Stimulated activated CD8-positive, alpha-beta memory T cell treated with anti-CD3 and anti-CD28 coated beads, Interleukin-15, amount 100 ng/mL, for 1 hour (primary cell): ENCODE data around the gene IL12RB2.

ENCODE experiments used
- DNase-seq: peaks from one replicate; pipeline ENCODE4 v3.0.0-alpha.2; 2020; ENCODE audit warnings: low read depth

The IL12RB2 gene

GRCh38 chr1:67312615-67313014, 4.9 kb downstream of the IL12RB2 start:
- no peak for DNase-seq

- no peak for DNase-seq
These were observed 6.4 kb downstream of the IL12RB2 start for GRCh38 chr1:67313934-67314671.

GRCh38 chr1:67314696-67315095, 7.0 kb downstream of the IL12RB2 start:
- no peak for DNase-seq

GRCh38 chr1:67316180-67316902, 8.7 kb downstream of the IL12RB2 start:
- no peak for DNase-seq

GRCh38 chr1:67316918-67317317, 9.2 kb downstream of the IL12RB2 start:
- no peak for DNase-seq

GRCh38 chr1:67317803-67318202, 10.1 kb downstream of the IL12RB2 start:
- no peak for DNase-seq

- DNase-seq: no peak
These were observed 14.8 kb downstream of the IL12RB2 start for GRCh38 chr1:67322442-67322841.

GRCh38 chr1:67323087-67323486, 15.4 kb downstream of the IL12RB2 start:
- DNase-seq: no peak

- no peak for DNase-seq
These were observed 16.4 kb downstream of the IL12RB2 start for GRCh38 chr1:67324068-67324467.

- no peak for DNase-seq
These were observed 20.3 kb downstream of the IL12RB2 start for GRCh38 chr1:67327864-67328466.

- DNase-seq: no peak
These were observed 25.2 kb downstream of the IL12RB2 start for GRCh38 chr1:67332653-67333529.

GRCh38 chr1:67333603-67334002, 25.9 kb downstream of the IL12RB2 start:
- DNase-seq: no peak

- no peak for DNase-seq
These were observed 27.7 kb downstream of the IL12RB2 start for GRCh38 chr1:67335411-67335810.

GRCh38 chr1:67336157-67336556, 28.5 kb downstream of the IL12RB2 start:
- DNase-seq: no peak

GRCh38 chr1:67336783-67337182, 29.1 kb downstream of the IL12RB2 start:
- DNase-seq: no peak

- DNase-seq: no peak
These were observed 31.0 kb downstream of the IL12RB2 start for GRCh38 chr1:67338642-67339041.

GRCh38 chr1:67339623-67340343, 32.1 kb downstream of the IL12RB2 start:
- no peak for DNase-seq

- DNase-seq: no peak
These were observed 34.6 kb downstream of the IL12RB2 start for GRCh38 chr1:67342076-67342890.

GRCh38 chr1:67345556-67345955, 37.9 kb downstream of the IL12RB2 start:
- DNase-seq: no peak

GRCh38 chr1:67346982-67347381, 39.3 kb downstream of the IL12RB2 start:
- DNase-seq: no peak
